GM12801 (cell line): ENCODE measurements around the gene TMEM132C.

Source experiments
- TF ChIP-seq, protein P1 (sequence below): IDR thresholded peaks from one replicate; pipeline ENCODE4 v1.5.1; 2011; ENCODE audit warnings: control low read depth; ENCODE audit not compliant: insufficient read length; ENCODE audit errors: extremely low read depth

TMEM132C gene

DNA sequence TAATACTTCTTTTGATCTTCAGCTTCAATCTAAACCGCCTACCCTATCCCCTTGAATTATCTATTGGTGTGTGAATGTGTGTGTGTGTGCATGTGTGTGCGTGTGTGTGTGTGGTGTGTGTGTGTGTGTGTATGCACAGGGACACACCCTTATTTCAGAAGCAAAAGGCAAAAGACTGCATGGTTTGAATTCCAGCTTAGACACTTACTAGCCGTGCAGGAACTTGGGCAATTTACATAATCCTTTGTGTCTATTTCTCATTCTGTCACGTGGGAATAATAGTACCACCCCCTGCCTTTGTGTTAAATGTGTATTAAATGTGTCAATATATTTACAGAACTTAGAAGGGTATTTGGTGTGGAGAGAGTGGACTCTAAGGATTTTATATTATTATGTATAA, 251.7 kb downstream of the TMEM132C start:
- TF ChIP-seq, protein P1, sequence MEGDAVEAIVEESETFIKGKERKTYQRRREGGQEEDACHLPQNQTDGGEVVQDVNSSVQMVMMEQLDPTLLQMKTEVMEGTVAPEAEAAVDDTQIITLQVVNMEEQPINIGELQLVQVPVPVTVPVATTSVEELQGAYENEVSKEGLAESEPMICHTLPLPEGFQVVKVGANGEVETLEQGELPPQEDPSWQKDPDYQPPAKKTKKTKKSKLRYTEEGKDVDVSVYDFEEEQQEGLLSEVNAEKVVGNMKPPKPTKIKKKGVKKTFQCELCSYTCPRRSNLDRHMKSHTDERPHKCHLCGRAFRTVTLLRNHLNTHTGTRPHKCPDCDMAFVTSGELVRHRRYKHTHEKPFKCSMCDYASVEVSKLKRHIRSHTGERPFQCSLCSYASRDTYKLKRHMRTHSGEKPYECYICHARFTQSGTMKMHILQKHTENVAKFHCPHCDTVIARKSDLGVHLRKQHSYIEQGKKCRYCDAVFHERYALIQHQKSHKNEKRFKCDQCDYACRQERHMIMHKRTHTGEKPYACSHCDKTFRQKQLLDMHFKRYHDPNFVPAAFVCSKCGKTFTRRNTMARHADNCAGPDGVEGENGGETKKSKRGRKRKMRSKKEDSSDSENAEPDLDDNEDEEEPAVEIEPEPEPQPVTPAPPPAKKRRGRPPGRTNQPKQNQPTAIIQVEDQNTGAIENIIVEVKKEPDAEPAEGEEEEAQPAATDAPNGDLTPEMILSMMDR, result no peak

DNA sequence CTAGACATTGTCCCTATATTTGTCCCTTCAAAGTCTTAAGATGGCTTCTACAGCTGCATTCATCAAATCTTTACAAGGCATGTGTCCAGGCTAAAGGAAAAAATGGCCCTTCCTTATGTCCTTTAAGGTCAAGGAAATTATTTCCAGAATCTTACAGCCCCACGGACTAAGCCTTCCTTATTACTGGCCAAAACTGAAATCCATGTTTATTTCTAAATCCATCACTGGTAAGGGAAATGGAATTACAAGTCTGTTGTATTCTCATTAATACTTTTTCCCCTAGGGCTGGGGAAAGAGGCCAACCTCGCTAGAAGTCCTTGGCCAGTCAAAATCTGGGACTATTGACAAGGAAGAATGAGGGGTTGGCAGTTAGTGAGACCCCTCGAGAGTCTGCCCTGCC, 252.5 kb downstream of the TMEM132C start:
- TF ChIP-seq, protein P1, result no peak

DNA sequence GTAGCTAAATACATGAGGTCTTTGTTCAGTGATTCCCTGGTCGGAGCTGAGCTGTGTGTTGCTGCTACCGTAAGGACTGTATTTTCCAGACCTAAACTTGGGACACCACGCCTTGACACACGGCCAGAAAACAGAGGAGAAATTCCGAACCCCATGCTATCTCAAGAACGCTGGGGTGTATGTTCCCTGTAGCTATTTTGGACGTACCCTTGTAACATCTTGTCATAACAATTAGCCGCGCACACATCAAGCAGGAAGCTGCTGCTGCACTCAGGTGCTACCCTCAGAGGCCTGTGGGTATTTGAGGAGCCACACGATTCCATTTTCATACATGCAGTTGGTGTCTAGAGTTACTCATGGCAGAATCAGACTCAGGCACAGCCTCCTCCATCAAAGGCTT, 255.0 kb downstream of the TMEM132C start:
- TF ChIP-seq, protein P1, result no peak

DNA sequence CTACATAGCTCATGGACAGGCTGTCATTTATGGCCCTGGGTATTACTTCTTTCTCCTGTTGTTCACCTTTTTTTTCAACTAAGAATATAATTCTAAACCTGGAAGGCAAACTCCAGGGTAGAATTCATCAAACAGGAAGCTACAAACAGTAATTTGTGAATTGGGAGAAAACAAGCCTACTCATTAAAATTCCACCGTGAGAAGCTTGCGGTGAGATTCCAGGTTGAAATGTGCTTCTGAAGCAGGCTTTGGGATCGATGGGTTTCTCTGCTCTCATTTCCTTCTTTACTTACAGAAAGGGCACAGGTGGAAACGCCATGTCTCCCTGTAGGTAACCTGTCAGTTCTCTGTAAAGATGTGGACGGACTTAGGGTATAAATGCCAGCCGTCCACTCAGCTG, 257.5 kb downstream of the TMEM132C start:
- TF ChIP-seq, protein P1, result no peak

DNA sequence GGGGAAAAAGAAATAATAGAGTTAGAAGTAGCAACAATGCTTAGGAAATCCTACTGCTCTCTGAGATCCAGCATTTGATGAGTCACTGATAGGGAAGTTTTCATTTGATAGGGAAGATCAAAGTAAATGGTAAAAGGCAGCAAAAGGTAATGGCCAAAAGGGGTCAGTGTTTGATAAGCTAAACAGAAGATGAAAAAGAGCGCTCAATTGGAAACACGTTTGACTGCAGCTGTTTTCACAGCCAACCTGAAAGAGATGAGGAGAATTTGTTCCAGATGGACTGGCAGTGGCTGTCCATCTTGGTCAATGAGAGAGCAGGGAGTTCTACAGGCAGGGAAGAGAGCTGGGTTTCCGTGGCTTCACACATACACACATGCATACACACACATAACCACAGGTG, 264.2 kb downstream of the TMEM132C start:
- TF ChIP-seq, protein P1, result no peak

DNA sequence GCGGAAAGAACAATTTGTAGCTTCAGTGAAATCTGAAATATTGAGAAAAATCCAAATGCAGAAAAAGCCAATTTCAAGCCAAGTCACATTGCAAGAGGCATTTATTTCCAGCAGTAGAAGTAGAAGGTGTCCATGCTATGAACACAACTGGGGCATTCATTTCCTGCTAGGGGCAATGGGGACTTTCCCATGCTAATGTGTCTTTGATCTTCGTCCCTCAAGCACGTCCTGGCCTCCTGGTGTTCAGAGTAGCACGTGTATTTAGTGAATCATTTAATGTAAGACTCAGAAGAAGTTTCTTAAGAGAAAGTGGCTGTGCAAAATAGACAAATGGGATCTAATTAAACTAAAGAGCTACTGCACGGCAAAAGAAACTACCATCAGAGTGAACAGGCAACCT, 267.9 kb downstream of the TMEM132C start:
- TF ChIP-seq, protein P1, result no peak

DNA sequence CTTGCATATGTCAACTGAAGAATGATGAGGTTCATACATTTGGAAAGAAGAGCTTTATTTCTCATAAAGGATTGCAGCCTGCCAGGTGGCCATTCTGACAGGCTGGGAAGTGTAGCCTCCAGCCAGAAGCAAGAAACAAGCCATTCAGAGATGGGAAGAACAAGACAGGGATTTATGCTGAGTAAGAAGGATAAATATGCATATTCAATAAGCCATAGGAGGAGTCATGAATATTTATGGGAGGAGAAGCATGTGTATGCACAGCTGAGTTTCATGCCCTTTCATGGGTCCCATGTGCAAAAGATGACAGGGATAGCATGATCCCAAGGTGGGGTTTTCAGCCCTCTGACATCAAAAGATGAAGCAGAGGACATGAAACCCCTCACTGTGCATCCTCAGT, 269.8 kb downstream of the TMEM132C start:
- TF ChIP-seq, protein P1, result no peak

DNA sequence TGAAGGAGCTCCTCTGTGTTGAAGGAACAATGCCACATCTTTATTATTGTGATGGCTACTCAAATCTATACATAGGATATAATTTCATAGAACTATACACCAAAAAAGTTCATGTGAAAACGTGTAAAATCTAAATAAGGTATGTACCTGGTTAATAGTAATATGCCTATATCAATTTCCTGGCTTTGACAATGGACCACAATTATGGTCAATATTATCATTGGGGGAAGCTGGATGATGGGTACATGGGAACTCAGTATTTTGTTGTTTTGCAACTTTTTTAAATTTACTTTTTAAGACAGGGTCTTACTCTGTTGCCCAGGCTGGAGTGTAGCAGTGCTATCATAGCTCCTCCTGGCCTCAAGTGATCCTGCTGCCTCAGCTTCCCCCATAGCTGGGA, 270.7 kb downstream of the TMEM132C start:
- TF ChIP-seq, protein P1, result no peak
